ENCODE data around the gene SYTL2. TPM values are rescaled to one million over a fixed set of nuclear protein-coding genes. Genes with fewer than 3 reads are reported as not detected.

The SYTL2 gene
- total RNA-seq, 6 experiments from 2014 or later = 23.2 to 39.5 (median 27.4) TPM

DNA sequence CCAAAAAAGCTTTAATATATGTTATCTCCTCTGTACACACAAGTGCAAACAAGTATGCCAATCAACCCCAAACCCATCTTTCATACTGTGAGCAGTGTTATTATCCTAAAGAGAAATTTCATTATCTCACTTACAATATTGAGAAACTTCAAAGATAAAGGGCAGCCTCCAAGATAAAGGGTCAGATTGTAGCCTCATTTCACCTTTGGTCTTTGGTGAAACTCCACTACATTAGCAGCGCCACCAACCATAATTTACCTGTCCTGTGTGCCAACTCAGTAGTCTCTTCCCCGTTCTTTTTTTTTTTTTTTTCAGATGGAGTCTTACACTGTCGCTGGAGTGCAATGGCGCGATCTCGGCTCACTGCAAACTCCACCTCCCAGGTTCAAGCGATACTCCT lies 9.4 kb downstream of the SYTL2 start:
- H3K9me3 Mint-ChIP-seq = no peaks in the 10 kb centered on the region
- no peak for DNase-seq
- H3K4me1 Mint-ChIP-seq (ENCODE audit: low read depth) = peaks cover 20% of the 10 kb centered on the region
- H3K27me3 Mint-ChIP-seq (ENCODE audit: insufficient read depth) = peaks cover 6% of the 10 kb centered on the region
- TF ChIP-seq, protein P1, sequence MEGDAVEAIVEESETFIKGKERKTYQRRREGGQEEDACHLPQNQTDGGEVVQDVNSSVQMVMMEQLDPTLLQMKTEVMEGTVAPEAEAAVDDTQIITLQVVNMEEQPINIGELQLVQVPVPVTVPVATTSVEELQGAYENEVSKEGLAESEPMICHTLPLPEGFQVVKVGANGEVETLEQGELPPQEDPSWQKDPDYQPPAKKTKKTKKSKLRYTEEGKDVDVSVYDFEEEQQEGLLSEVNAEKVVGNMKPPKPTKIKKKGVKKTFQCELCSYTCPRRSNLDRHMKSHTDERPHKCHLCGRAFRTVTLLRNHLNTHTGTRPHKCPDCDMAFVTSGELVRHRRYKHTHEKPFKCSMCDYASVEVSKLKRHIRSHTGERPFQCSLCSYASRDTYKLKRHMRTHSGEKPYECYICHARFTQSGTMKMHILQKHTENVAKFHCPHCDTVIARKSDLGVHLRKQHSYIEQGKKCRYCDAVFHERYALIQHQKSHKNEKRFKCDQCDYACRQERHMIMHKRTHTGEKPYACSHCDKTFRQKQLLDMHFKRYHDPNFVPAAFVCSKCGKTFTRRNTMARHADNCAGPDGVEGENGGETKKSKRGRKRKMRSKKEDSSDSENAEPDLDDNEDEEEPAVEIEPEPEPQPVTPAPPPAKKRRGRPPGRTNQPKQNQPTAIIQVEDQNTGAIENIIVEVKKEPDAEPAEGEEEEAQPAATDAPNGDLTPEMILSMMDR (IDR thresholded peaks at IDR 0.05) = no peak
- H3K4me3 Mint-ChIP-seq = no peak overlapping the region
- no peak overlapping the region for H3K27ac Mint-ChIP-seq
- no peaks in the 10 kb centered on the region for H3K36me3 Mint-ChIP-seq (ENCODE audit: low read depth)

GRCh38 chr11:85800595-85801342 lies 10.2 kb downstream of the SYTL2 start:
- DNase-seq = no peak
- TF ChIP-seq, protein P1 (IDR thresholded peaks at IDR 0.05) = no peak
- H3K4me1 Mint-ChIP-seq (ENCODE audit: low read depth) = peaks cover 12% of the 10 kb centered on the region
- no peak overlapping the region for H3K27ac Mint-ChIP-seq
- peaks cover 6% of the 10 kb centered on the region for H3K27me3 Mint-ChIP-seq (ENCODE audit: insufficient read depth)
- no peaks in the 10 kb centered on the region for H3K9me3 Mint-ChIP-seq
- H3K36me3 Mint-ChIP-seq (ENCODE audit: low read depth) = no peaks in the 10 kb centered on the region
- H3K4me3 Mint-ChIP-seq = no peak overlapping the region

GRCh38 chr11:85799142-85799541 lies 11.8 kb downstream of the SYTL2 start:
- no peaks in the 10 kb centered on the region for H3K36me3 Mint-ChIP-seq (ENCODE audit: low read depth)
- TF ChIP-seq, protein P1 (IDR thresholded peaks at IDR 0.05) = no peak
- no peaks in the 10 kb centered on the region for H3K9me3 Mint-ChIP-seq
- no peak overlapping the region for H3K4me3 Mint-ChIP-seq
- DNase-seq = no peak
- no peak overlapping the region for H3K27ac Mint-ChIP-seq
- peaks cover 6% of the 10 kb centered on the region for H3K27me3 Mint-ChIP-seq (ENCODE audit: insufficient read depth)
- H3K4me1 Mint-ChIP-seq (ENCODE audit: low read depth) = no peaks in the 10 kb centered on the region

- H3K27me3 Mint-ChIP-seq (ENCODE audit: insufficient read depth) = peaks cover 6% of the 10 kb centered on the region
- TF ChIP-seq, protein P1 (IDR thresholded peaks at IDR 0.05) = no peak
- no peak overlapping the region for H3K27ac Mint-ChIP-seq
- no peak for DNase-seq
- no peaks in the 10 kb centered on the region for H3K9me3 Mint-ChIP-seq
- H3K4me3 Mint-ChIP-seq = no peak overlapping the region
- no peaks in the 10 kb centered on the region for H3K36me3 Mint-ChIP-seq (ENCODE audit: low read depth)
- no peaks in the 10 kb centered on the region for H3K4me1 Mint-ChIP-seq (ENCODE audit: low read depth)
Measured at GRCh38 chr11:85798361-85798760, 12.6 kb downstream of the SYTL2 start.

DNA sequence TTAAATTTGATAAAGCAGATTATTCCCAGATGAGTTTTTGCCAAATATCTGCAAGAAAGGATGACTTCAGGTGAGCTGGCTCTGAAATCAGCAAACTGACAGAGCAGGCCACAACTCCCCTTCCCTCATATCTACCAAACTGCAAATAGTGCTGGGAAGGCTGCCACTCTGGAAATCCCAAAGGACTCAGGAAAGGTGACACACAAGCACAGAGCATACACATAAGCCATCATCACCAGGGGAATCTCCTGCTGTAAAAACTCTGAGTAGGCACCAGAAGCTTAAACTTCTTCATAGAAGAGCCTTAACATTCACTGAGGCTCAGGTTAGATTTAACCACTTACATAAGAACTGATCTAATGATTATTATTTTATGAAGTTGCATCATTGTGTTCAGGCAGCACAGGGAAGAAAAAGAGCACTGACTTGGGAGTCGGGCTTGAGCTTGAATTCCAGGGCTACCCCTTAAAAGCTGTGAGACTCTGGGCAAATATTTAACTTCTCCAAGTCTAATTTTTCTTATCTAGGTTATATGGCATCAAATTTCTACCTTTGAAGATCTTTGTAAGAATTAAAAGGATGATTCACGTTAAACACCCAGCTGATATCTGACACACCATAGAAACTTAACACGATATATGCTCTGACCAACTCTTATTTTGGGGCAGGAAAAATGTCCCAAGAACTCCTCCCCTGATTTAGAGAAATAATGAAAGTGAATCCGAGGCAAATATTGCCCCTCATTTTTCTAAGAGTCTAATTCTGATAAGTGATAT lies 15.0 kb downstream of the SYTL2 start:
- no peaks in the 10 kb centered on the region for H3K4me1 Mint-ChIP-seq (ENCODE audit: low read depth)
- peaks cover 6% of the 10 kb centered on the region for H3K27me3 Mint-ChIP-seq (ENCODE audit: insufficient read depth)
- DNase-seq = no peak
- no peak overlapping the region for H3K4me3 Mint-ChIP-seq
- TF ChIP-seq, protein P1 (IDR thresholded peaks at IDR 0.05) = no peak
- H3K9me3 Mint-ChIP-seq = no peaks in the 10 kb centered on the region
- no peak overlapping the region for H3K27ac Mint-ChIP-seq
- H3K36me3 Mint-ChIP-seq (ENCODE audit: low read depth) = no peaks in the 10 kb centered on the region
